Measurements from ENCODE around the gene ARL16.
A peak's percentile ranks its signal among the peaks of the same experiment; 100 is the strongest.
"Not testable (repeated sequence)": the region's sequence is repeated elsewhere in the genome, so short reads cannot be mapped to it uniquely, and the experiment has no call there.

The ARL16 gene

DNA sequence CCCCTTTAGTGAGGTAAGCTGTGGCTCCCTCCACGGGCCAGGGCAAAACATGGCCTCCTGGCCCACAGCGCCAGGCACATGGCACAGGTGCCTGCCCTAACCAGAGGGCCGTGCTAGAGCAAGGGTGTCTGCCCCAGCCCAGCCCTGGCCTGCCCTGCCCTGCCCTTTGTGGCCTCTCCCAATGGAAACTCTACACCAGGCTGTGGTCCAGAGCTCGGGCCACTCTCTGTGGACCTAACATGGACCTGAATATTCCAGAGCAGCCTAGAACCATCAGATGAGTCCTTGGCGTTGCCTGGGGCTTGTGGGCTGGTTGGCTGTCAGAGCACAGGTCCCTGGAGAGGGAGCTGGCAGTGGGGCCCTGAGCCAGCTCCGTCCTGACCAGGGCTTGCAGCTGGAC, 11.6 kb upstream of the ARL16 start:
- no peak for DNase-seq (ENCODE audit: low read depth, low spot score)

DNA sequence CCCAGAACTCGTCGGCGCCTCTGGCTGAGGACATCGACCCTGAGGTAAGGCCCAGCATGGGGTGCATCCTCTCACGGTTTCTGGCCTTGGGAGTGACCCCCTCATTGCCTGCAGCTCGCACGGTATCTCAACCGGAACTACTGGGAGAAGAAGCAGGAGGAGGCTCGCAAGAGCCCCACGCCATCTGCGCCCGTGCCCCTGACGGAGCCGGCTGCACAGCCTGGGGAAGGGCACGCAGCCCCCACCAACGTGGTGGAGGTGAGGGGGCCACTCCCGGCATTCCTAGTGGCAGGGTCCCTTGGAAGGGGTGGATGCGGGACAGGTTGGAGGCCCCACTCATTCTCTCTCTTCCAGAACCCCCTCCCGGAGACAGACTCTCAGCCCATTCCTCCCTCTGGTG, 11.2 kb upstream of the ARL16 start:
- DNase-seq (ENCODE audit: low read depth, low spot score), result no peak

DNA sequence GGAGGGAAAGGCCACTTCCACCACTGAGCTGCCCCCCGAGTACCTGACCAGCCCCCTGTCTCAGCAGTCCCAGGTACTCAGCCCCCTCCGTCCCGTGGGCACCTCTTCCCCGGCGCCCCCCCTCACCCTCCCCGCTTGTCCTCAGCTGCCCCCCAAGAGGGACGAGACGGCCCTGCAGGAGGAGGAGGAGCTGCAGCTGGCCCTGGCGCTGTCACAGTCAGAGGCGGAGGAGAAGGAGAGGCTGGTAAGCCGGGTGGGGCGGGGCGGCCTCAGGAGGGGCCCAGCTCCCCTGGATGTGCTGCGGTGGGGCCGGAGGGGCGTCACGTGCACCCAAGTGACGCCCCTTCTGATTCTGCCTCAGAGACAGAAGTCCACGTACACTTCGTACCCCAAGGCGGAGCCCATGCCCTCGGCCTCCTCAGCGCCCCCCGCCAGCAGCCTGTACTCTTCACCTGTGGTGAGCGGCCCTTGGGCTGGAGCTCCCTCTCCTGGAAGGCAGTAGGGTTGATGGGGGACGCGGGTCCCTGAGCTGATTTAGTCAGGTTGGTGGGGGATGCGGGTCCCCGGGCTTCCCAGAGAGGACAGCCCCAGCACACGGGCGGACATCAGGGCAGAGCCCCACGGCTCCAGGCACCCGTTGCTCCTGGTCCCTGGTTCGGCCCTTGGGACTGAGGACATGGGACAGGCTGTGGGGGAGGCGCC, 10.1 kb upstream of the ARL16 start:
- no peak for DNase-seq (ENCODE audit: low read depth, low spot score)

DNA sequence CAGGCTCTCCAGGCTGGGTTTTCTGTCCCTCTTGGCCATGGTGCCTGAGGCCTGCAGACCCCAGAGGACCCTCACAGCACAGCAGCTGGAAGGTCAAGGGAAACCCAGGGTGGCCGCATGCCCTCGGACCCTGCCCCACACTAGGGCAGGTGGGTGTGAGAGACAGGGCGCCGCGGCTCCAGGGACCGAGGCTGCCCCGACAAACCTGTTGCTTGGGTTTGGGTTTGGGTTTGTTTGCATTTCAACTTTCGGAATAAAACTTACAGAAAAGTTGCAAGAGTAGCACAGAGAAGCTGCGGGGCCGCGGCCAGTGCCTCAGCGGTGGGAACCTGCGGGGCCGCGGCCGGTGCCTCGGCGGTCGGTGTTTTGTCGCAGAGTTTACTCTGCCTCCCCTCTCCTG, 8.0 kb upstream of the ARL16 start:
- no peak for DNase-seq (ENCODE audit: low read depth, low spot score)

DNA sequence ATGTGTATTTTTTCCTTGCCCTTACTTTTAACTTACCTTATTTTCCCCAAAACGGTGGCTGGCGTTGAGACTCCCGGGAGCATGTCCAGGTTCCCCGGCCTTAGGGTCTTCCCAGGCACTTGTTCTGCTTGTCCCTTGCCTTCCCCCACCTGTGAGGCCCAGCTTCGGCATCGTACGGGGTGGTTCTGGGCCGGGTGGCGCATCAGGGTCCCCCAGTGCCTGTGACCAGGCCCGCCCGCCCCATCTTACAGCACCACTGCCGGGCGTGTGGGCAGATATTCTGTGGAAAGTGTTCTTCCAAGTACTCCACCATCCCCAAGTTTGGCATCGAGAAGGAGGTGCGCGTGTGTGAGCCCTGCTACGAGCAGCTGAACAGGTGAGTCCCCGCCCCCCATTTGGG, 7.6 kb upstream of the ARL16 start:
- DNase-seq (ENCODE audit: low read depth, low spot score), result no peak

DNA sequence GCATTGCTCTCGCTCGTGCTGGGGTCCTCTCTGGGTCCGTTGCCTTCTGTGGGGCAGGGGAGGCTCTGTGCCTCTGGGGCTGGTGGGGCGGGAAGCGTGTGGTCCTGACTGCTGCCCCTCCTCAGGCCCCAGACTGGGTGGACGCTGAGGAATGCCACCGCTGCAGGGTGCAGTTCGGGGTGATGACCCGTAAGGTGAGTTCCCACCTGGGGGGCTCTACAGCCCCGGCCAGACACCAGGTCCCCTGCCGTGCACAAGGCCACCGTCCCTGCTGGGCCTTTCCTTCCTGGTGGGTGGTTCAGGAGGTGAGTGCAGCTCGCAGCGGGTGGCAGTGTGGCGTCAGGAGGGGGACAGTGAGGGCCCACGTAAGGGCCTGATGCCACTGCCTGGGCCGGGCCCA, 7.0 kb upstream of the ARL16 start:
- DNase-seq (ENCODE audit: low read depth, low spot score), result no peak

DNA sequence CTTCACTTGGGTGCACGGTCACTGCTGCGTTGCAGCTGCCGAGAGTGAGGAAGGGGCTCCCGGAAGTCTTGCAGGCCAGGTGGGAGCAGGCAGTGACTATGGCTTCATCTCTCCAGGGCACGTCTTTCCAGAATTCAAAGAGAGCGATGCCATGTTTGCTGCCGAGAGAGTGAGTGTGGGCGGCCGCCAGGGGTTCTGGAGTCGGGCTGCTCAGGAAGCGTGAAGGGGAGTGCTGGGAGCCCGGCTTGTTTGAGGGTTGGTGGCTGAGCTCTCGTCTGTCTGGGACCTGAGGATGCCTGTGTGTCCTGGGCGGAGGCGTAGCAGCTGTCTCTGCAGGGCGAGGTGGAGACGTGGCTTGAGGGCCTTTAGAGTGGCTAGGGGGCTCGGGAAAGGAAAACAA, 6.5 kb upstream of the ARL16 start:
- no peak for DNase-seq (ENCODE audit: low read depth, low spot score)

DNA sequence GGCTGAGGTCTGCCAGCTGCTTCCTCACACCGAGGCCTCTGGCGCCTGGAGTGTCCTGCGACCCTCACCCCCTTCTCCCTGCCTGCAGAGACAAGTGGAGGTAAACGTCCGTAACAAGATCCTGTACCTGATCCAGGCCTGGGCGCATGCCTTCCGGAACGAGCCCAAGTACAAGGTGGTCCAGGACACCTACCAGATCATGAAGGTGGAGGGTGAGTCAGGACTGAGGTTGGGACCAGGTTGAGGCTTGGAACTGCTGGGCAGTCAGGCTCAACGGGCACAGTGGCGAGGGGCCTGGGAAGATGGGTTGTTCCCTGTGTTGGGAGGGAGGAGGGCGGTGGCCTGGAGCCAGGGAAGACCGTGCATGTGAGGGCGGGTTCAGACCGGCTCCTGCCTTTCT, 5.0 kb upstream of the ARL16 start:
- no peak for DNase-seq (ENCODE audit: low read depth, low spot score)

DNA sequence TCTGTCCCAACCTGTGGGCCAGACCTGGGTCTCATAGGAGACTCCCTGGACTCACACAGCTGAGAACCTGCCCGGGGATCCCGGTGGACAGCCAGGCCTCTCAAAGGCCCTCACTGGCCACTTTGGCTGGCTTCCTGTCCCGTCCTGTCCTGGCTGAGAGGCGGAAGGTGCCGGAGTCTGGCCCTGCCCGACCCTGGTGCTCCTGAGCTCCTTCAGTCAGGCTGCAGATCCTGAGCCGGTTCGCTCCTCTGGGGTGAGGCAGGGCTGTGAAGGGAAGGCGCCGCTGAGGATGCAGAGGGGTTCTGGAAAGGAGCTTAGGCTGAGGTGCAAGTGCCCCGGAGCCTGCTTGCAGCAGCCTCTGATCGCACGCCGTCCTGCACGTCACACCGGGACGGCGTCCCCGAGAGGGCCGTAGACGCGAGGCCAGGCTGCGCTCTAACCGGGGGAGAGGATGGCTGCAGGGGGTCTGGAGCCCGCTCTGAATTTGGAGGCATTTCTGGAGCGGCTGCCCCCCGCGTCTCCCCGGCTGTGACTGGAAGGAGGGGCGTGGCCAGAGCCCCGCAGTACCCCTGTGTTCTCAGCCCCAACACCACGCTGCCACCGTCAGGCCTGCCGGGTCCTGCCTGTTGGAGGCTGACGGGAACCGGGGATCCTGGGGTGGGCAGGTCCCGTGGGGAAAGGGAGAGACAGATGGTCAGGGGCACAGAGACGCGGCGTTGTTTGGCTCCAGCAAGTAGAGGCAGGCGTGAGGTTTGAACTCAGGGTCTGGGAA, 4.4 kb upstream of the ARL16 start:
- DNase-seq (ENCODE audit: low read depth, low spot score), result no peak

DNA sequence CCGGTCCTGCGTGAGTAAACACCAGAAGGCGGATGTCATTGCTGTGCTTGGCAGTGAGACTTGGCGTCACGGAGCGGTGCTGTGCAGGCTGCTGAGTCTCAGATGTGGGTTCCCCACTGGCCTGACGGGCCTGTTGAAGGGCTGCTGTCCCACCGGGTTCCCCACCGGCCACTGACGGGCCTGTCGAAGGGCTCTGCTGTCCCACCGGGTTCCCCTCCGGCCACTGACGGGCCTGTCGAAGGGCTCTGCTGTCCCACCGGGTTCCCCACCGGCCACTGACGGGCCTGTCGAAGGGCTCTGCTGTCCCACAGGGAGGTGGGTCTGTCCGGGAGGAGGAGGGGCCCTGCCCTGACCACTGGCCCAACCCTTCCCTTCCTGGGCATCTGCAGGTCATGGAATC, 3.0 kb upstream of the ARL16 start:
- no peak for DNase-seq (ENCODE audit: low read depth, low spot score)

DNA sequence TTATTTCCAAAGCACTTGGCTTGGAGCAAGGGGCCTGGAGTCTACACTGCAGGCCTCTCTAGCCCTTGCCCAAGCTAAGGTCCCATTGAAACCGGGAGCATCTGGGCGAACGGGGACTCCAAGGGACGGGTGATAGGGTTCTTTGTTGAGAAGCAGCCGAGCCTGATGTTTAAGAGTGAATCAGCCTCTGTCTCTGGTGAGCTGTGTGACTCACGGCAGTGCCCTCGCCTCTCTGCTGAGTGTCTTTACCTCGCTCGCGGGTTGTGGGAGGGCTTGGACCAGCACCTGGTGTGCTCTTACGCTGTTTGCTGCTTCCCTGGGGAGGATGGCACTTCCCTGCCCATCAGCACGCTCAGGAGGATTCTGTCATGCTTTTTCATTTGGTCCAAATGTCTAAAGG, 1.5 kb upstream of the ARL16 start:
- no peak for DNase-seq (ENCODE audit: low read depth, low spot score)

DNA sequence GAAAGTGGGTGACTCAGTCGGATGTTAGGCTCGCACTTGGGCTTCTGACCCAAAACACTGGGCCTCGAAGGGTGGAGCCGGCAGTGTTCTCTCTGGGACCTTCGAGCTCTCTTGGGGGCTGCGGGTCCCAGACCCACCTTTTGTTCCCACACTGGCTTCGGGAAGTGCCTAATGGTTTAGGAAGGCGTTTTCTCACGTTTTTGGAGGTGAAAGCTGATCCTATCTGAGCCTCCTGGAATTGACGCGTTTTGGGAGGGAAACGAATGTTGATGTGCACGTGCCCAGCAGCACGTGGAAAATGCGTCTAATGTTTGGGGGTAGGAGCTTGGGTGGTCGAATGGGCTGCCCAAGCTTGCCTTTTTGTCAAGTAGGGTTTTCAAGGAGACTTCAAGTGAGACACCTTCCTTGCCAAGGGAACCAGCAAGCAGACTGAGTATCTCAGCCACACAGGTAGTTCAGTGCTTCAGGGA, 880 bp upstream of the ARL16 start:
- no peak for DNase-seq (ENCODE audit: low read depth, low spot score)

DNA sequence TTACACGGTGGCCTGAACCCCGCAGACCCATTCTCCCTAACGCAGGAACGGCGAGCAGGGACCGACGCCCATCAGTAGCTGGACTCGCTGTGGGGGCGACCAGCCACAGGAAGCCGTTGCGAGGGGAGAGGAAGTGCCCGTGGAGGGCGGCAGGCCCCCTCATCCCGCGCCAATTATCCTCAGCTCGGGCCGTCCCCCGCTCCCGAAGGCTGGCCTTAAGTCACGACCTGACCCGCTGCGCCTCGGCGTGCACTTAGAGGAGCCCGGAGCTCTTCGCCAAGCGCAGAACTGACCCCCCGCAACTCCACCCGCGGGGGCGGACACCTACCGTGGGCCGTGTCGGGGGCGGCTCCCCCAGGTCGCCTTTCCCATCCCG, 401 bp downstream of the ARL16 start:
- no peak for DNase-seq (ENCODE audit: low read depth, low spot score)

DNA sequence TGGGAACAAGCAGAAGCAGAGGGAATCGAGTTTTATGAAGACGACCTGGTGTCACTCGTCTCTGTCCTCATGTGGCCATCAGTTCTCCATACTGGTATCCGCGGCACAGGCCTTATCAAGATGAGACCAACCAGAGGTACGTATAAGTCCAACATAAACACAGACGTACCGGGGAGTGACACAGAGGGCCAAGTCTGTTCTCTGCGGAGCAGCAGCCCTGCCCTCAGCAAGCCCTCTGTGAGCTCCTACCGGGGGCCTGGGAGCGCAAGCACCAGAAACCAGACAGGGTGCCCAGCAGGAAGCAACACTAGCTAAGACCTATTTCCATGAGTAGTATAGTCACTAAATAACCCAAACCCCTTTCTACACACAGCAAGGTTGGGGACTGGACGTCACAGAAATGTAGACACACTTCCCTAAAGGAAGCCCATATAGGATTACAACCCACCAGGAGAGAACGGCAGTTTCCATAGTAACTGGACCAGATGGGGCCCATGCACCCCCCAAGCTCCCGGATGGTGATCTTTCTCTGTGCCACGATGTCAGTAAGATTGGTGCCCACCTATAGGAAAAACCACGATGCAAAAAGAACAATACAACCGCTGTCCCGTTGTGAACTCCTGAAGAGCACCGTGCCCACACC, 911 bp downstream of the ARL16 start:
- DNase-seq (ENCODE audit: low read depth, low spot score), result no peak

DNA sequence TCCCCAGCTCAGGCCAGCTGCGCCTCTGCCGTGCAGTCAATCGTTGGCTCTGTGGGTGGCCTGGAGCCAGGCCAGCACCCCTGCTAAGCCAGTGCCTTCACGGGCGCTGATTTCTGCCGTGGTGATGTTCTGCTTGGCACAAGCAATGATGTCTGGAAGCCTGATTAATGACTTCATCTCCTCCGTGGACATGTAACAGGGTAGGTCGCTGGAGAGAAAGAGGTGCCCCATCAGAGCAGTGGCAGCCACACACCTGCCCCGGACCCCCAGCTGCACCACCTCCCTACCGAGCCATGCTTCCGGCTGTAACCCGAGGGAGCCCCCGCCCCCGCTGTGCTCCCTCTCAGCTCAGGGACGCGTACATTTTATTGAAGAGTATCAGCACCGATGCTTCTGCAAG, 1.9 kb downstream of the ARL16 start:
- DNase-seq (ENCODE audit: low read depth, low spot score), result peak; percentile 91

DNA sequence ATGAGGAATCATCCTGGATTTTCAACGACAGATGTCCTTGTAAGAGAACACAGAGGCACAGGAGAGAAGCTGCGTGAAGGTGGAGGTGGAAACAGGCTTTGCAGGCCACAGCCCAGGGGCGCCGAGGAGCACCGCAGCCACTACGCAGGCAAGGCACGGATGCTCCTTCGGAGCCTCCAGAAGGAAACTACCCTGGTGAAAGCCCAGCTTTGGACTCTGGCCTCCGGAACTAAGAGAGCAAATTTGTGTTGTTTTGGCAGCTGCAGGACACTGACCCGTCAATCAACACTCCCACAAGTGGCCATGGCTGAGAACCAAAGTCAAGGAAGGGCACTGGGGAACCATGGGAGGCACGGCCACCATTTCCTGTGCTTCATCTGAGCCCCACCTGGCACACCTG, 3.4 kb downstream of the ARL16 start:
- no peak for DNase-seq (ENCODE audit: low read depth, low spot score)

DNA sequence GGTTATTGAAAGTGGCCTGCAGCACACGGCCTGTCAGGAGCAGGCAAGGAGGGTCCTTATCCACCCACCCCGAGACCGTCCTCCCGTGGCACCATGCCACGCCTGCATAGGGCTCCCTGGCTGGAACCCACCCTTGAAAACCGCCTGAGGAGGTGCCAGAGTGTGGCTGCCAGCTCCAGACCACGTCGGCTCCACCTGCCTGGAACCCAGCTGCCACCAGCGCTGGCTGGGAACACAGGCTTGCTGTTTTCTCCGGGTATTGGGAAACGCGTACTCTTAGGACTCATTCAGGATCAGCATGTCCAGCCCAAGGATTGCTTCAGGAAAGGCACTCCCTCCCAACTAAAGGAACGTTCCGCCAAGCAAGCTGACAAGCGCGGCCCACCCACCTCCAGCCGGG, 6.7 kb downstream of the ARL16 start:
- no peak for DNase-seq (ENCODE audit: low read depth, low spot score)

DNA sequence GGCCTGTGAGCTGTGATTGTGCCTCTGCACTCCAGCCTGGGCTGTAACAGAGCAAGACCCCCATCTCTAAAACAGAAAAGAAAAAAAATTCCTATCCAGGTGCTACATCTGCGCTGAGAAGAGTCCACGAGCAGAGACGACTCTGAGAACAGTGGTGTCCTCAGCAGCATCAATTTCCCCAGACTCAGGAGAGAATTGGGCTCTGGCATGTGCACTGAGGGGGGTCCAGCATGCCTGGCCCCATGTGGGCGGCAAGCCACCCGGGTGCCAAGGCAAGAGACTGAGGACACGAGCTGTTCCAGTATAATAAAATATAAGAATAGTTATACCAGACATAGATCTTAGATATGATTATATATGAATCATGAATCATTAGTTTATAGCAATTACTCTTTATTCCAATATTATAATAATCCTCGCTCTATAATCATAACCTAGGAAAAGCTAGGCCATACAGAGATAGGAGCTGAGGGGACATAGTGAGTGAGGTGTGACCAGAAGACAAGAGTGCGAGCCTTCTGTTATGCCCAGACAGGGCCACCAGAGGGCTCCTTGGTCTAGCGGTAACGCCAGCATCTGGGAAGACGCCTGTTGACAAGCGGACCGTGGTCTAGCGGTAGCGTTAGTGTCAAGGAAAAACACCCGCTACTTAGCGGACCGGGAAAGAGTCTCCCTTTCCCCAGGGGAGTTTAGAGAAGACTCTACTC, 7.9 kb downstream of the ARL16 start:
- DNase-seq (ENCODE audit: low read depth, low spot score), result not testable (repeated sequence)

DNA sequence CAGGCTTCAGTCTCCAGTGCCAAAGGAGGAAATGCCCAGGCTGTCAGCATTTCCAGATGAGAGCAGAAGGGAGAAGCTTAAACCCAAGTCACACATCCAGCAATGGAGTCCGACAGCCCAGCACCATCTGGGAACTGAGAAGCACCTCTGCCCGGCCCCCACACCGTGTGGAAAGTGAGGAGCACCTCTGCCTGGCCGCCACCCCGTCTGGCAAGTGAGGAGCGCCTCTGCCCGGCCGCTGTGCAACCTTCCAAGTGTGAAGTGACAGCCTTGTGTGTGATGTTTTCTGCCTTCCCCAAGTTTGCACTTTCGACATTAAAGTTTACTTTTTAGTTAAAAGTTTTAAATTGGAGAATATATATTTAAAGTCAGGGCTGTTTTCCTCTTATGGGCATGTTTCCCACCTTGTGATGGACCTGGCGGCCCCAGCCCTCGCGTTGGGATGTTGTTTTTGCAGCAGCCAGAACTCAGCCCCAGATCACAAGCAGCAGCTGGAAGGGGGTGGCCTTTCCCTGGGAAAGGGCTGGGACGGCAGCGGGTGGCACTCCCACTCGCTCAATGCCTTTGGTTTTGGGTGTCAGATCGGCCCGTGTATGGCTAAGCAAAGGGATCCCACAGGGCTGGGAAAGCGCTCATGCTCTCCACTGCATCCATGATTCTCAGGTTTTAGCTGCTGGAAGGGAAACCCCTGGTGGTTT, 9.9 kb downstream of the ARL16 start:
- DNase-seq (ENCODE audit: low read depth, low spot score), result no peak

DNA sequence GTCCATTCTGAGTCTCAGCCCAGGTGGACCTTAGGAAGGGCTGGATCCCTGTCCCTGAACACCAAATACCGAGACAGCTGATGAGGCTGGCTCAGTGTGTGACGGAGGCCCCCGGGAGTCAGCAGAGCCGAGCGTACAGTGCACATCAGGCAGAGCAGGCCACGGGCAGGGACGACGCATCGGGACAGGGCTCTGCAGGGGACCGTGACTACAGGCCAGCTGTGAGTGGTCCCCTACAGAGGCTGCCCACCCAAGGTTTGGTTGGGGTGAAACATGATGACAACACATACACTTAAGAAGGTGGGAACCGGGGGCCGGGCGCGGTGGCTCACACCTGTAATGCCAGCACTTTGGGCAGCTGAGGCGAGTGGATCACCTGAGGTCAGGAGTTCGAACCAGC, 10.6 kb downstream of the ARL16 start:
- DNase-seq (ENCODE audit: low read depth, low spot score), result no peak

DNA sequence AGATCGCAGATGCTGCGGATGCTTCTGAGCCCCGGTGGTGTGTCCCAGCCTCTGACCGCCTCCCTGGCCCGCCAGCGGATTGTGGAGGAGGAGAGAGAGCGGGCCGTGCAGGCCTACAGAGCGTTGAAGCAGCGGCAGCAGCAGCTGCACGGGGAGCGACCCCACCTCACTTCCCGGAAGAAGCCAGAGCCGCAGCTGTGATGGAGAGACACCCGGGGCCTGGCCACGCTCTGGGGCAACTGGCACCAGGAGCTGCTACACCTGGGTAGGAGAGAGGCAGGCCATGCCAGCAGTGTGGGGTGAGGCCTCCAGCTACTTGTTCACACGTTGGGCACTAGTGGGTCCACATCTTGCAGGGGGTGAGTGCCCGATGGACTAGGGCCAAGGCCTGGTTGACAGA, 11.1 kb downstream of the ARL16 start:
- no peak for DNase-seq (ENCODE audit: low read depth, low spot score)

DNA sequence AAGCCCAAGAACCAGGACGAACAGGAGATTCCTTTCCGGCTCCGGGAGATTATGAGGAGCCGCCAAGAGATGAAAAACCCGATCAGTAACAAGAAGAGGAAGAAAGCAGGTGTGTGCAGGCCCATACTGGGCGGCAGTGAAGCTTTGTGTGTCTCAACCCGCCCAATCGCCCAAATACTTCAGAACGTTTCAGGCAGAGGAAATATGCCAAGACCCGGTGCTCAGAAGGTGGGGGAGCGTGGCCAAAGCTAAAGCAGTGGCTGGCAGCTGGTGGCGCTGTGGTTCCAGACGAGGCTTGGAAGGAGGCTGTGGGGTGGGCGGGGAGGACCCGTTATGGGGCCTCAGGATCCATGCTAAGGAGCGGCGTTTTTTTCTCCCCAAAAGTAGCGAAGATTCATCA, 15.8 kb downstream of the ARL16 start:
- no peak for DNase-seq (ENCODE audit: low read depth, low spot score)
